GM18517 (cell line): Measurements from ENCODE around the gene RBFOX1.
"Not testable (repeated sequence)": the region's sequence is repeated elsewhere in the genome, so short reads cannot be mapped to it uniquely, and the experiment has no call there.

Experiments
- ATAC-seq: cut with Tn5 transposase; IDR thresholded peaks from one replicate; pipeline ENCODE4 v1.9.1; 2021; ENCODE audit warnings: mild to moderate bottlenecking, moderate library complexity; ENCODE audit not compliant: unreplicated experiment

RBFOX1 gene

GRCh38 chr16:7449808-7450207 lies 117.2 kb downstream of the RBFOX1 start:
- ATAC-seq, result no peak

- ATAC-seq, result no peak
These were observed 117.8 kb downstream of the RBFOX1 start for GRCh38 chr16:7450440-7450839.

DNA sequence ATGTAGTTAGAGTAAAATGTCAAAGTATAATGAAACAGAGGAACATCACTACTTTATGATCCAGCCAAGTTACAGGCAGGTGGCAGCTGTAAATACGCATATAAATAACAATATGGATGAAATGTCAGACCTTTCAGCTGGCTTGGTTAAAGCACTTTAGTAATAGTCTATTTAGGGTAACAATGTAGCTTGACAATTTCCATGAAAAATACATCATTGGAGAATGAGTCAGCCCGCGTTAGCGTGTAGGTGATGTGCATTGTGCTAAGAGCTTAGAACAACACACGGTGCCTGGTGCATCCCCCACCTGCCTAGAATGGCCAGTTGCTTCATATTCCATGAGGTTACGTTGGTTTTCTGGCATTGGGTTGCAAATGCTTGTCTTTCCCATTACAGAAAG lies 119.4 kb downstream of the RBFOX1 start:
- ATAC-seq, result no peak

DNA sequence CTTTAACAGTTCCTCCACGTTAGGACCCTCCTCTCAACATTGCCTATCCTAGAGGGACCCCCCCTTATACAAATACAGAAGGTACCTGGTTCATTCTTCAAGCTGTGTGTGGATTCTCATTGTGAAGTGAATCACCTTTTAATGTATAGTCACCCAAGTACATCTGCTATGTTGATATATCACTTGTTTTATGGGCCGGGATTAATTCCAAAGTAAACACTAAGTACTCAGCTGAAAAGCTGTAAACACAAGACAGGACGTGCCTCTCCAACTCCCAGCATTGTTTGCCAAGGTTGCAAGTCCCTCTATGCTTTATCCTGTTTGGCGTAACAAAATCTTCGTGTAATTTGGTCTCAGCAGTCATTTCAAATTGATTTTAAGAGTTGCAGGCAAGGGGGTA lies 123.6 kb downstream of the RBFOX1 start:
- no peak for ATAC-seq

- no peak for ATAC-seq
These were observed 125.5 kb downstream of the RBFOX1 start for GRCh38 chr16:7458144-7458543.

GRCh38 chr16:7470344-7470743 lies 137.7 kb downstream of the RBFOX1 start:
- no peak for ATAC-seq

DNA sequence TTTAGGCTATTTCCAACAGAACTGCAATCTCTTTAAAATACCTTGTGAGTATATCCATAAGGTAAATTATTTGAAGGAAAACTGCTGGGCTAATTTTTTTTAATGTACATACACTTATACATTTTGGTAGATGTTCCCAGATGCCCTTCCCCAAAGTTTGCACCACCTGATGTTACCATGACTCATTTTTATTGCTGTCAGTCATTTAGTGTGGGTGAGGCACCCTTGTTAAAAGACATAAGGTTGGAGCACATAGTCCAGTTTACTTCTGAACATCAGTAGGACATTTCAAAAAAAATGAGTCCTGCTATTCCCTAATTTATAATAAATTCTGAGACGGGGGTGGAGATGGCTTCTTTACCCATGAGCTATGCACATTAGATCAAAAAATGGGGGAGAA lies 138.6 kb downstream of the RBFOX1 start:
- no peak for ATAC-seq

DNA sequence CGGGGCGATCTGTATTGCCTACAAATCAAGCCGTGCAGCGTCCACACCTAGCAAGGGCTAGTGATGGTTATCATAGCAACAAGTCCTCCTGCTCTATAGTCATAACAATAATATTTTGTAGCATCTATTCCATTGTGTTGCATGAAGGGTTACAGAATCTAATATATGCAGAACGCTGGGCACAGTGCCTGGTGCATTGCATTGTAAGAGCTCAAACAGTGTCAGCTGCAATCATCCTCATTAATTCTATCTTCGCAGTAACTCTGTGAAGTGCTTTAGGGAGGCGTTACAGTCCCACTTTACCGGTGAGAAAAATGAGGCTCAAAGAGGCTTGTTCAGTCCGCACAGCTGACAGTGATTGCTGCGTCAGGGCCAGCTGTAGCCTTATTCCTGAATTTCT lies 149.4 kb downstream of the RBFOX1 start:
- no peak for ATAC-seq

- ATAC-seq, result no peak
These were observed 150.1 kb downstream of the RBFOX1 start for GRCh38 chr16:7482596-7483290.

DNA sequence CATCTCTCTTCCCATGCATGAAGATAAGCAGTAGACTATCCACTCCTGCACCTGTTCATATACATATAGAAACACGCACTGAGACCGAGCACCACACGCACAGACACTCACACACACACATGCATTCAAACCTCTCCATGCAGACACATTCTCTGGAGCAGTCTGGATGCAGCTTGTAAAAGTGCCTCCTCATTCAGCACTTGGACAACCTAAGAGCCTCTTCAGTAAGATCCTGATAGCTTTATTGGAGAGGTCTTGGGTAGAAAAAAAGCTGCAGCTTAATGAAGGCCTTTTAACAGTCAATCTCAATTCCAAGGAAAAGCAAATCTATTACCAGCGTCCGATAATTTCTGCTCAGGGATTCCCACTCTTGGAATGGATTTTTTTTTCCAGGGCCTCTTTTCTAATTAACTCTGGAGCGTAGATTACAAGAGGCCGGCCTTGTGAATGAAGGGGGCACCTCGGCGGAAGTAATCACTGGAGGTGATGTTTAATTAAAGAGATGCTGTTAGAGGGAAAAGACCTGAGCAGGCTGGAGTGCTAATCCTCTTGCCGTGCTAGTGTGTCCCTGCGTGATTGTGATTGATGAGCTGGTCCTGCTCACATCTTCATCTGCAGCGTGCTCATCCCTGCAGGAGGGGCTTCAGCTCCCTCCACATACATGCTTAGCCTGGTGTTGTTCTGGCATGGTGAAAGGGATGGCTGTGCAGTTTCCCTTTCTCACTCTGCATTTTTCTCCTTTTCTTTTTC lies 155.1 kb downstream of the RBFOX1 start:
- no peak for ATAC-seq

- no peak for ATAC-seq
These were observed 159.5 kb downstream of the RBFOX1 start for GRCh38 chr16:7492122-7492521.

- ATAC-seq, result no peak
These were observed 160.5 kb downstream of the RBFOX1 start for GRCh38 chr16:7493133-7493532.

DNA sequence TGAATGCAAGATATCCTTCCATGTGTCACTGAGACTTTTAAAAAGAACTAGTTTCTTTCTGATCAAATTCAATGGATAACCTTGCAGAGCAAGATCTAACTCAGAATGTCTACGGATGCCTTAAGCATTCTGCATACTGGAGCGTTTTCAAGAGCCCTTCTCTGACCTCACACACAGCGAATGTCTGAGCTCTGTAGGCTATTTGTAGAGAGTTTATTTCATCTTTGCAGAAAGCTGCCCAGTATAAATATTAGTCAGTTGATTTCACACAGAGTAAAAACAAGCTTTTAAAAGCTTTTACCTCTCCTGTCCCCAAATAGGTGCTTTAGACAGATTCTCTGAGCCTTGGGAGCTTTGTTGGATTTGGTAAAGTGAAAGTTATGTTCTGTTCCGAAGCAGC lies 165.0 kb downstream of the RBFOX1 start:
- no peak for ATAC-seq

- no peak for ATAC-seq
These were observed 169.2 kb downstream of the RBFOX1 start for GRCh38 chr16:7501868-7502267.

GRCh38 chr16:7502591-7503157 lies 170.0 kb downstream of the RBFOX1 start:
- not testable (repeated sequence) for ATAC-seq

DNA sequence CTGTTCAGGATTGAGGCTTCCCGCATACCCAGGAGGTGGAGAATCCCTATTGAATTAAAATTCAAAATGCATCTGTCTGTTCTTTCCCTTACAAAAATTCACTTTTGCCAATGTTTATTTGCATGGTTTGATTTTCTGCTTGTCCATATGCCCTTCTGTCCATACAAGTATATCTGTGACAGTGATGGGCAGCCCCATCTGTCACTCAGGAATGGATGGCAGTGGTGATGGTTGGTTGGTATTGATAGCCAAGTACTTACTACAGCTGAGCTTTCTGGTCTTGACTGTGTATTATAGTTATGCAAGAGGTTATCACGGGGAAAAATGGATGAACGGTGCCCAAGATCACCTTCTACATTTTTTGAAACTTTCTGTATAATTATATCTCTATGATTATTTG lies 171.0 kb downstream of the RBFOX1 start:
- ATAC-seq, result no peak

GRCh38 chr16:7504844-7505243 lies 172.2 kb downstream of the RBFOX1 start:
- ATAC-seq, result no peak

DNA sequence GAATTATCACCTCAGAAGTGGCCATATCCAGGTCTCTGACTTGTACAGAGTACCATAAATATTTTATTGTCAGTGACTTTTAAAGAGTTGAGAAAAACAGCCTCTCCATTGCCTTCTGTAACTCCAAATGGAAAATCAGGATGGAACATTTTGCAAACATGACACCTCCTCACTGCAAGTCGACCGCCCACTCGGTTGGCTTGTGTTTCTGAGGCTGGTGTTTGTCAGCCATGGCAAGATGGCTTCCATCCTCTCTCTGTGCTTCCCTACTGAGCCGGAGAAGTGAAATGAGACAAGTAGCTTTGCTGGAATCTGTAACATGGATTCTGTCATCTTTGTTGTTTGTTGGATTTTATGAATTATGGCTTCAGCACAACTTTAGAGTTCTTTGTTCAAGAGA lies 172.8 kb downstream of the RBFOX1 start:
- no peak for ATAC-seq

DNA sequence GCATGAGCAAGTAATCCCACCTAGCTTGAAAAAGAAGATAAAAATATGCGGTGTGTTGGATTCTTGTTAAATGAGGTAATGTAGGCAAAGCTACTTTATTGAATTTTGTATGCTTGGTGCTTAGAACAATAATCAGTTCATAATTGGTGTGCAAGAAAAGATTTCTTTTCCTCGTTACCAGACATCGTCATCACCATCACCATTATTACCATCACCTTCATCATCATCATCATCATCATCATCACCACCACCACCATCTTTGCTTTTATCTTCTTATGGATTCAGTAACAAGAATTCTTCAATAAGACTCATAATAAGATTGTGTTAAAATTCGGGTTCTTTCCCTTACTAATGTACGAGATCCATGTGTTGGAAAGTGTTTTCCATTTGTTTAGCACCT lies 173.7 kb downstream of the RBFOX1 start:
- no peak for ATAC-seq

GRCh38 chr16:7508656-7509055 lies 176.0 kb downstream of the RBFOX1 start:
- ATAC-seq, result no peak

DNA sequence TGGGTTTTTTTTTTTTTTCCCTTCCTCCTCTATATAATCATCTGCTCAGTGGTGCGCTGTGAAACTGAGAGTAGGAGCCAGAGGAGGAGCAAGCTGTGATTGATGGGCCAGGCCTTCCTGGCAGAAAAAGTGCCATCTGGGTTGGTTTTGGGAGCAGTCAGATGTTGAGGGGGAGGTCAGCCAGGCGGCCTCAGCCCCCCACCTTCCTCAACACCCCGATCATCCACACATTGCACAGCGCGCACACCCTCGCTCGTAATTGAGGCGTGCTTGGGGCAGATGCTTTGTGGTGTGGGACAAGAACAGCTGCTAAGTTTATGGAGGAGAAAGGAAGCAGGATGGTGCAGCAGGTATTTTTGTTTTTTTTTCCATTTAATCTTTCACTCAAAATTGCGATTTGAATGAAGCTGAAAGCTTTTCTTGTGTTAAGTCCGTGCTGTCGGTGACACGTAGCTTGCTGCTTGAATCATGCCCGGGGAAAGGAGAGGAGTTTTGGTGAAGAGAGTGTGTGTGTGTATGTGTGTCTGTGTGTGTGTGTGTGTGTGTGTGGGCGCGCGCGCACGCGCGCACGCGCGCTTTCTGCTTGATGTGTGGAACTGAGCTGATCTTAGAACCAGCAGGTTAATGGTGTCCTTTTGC lies 177.4 kb downstream of the RBFOX1 start:
- ATAC-seq, result no peak
